GM18858 (cell line): ENCODE measurements around the gene ACTA1.
"Not testable (repeated sequence)": the region's sequence is repeated elsewhere in the genome, so short reads cannot be mapped to it uniquely, and the experiment has no call there.

Experiments used
- ATAC-seq: cut with Tn5 transposase; IDR thresholded peaks from one replicate; pipeline ENCODE4 v1.9.1; 2021; ENCODE audit not compliant: unreplicated experiment

ACTA1 gene

GRCh38 chr1:229410370-229410691, 23.6 kb downstream of the ACTA1 start:
- no peak for ATAC-seq

- ATAC-seq: no peak
These were observed 24.1 kb downstream of the ACTA1 start for GRCh38 chr1:229409616-229410369.

- no peak for ATAC-seq
These were observed 25.3 kb downstream of the ACTA1 start for GRCh38 chr1:229408458-229409037.

GRCh38 chr1:229407206-229408026, 26.5 kb downstream of the ACTA1 start:
- ATAC-seq: no peak

- ATAC-seq: no peak
These were observed 27.1 kb downstream of the ACTA1 start for GRCh38 chr1:229406798-229407197.

GRCh38 chr1:229403573-229403972, 30.3 kb downstream of the ACTA1 start:
- no peak for ATAC-seq

GRCh38 chr1:229402993-229403392, 30.9 kb downstream of the ACTA1 start:
- ATAC-seq: no peak

- not testable (repeated sequence) for ATAC-seq
These were observed 31.6 kb downstream of the ACTA1 start for GRCh38 chr1:229402329-229402728.

- ATAC-seq: no peak
These were observed 36.1 kb downstream of the ACTA1 start for GRCh38 chr1:229397762-229398161.

- no peak for ATAC-seq
These were observed 37.2 kb downstream of the ACTA1 start for GRCh38 chr1:229396585-229397206.

GRCh38 chr1:229394517-229394916, 39.4 kb downstream of the ACTA1 start:
- not testable (repeated sequence) for ATAC-seq

- ATAC-seq: no peak
These were observed 41.0 kb downstream of the ACTA1 start for GRCh38 chr1:229392936-229393335.

- no peak for ATAC-seq
These were observed 43.8 kb downstream of the ACTA1 start for GRCh38 chr1:229390130-229390529.

- ATAC-seq: no peak
These were observed 44.9 kb downstream of the ACTA1 start for GRCh38 chr1:229388897-229389580.

GRCh38 chr1:229385853-229386456, 47.9 kb downstream of the ACTA1 start:
- no peak for ATAC-seq

- no peak for ATAC-seq
These were observed 49.1 kb downstream of the ACTA1 start for GRCh38 chr1:229384822-229385221.

- no peak for ATAC-seq
These were observed 49.9 kb downstream of the ACTA1 start for GRCh38 chr1:229383961-229384360.

GRCh38 chr1:229383188-229383587, 50.7 kb downstream of the ACTA1 start:
- no peak for ATAC-seq
